MM.1S (cell line): ENCODE data around the gene ARFRP1.

ENCODE experiments used
- EZH2 ChIP-seq: fragments of 300-600 bp; sonication (generic); optimal IDR thresholded peaks from 2 replicates; pipeline ENCODE3; 2017; ENCODE audit warnings: low read depth, mild to moderate bottlenecking, antibody characterized with exemption, low read length, mixed read lengths
- EZH2phosphoT487 ChIP-seq: fragments of 300-600 bp; sonication (generic); IDR thresholded peaks from 2 replicates; pipeline ENCODE4 v1.6.1; 2018; ENCODE audit warnings: antibody characterized with exemption, low read length
- TF ChIP-seq, protein P1 (sequence below): fragments of 300-600 bp; sonication (generic); IDR thresholded peaks from 2 replicates; pipeline ENCODE4 v1.5.1; 2016; ENCODE audit warnings: antibody characterized with exemption, low read length, mixed read lengths

DNA sequence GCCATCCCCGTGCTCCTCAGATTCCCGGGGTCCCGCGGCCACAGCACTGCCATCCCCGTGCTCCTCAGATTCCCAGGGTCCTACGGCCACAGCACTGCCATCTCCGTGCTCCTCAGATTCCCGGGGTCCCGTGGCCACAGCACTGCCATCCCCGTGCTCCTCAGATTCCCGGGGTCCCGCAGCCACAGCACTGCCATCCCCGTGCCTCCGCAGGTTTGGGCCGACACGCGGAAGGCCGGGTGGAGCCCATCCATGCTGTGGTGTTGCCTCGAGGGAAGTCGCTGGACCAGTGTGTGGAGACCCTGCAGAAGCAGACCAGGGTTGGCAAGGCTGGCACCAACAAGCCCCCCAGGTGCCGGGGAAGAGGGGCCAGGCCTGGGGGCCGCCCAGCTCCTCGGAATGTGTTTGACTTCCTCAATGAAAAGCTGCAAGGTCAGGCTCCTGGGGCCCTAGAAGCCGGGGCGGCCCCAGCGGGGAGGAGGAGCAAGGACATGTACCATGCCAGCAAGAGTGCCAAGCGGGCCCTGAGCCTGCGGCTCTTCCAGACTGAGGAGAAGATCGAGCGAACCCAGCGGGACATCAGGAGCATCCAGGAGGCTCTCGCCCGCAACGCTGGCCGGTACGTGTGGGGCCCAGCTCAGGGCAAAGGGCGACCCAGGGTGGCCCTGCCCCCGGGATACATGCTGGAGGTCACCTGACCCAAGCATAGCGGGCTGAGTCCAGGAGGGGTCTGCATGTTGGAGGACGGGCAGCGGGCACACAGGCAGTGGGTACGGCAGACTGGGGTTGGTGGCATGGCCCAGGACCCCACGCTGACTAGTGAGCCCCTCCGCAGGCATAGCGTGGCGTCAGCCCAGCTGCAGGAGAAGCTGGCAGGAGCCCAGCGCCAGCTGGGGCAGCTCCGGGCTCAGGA lies 27.4 kb upstream of the ARFRP1 start:
- TF ChIP-seq, protein P1, sequence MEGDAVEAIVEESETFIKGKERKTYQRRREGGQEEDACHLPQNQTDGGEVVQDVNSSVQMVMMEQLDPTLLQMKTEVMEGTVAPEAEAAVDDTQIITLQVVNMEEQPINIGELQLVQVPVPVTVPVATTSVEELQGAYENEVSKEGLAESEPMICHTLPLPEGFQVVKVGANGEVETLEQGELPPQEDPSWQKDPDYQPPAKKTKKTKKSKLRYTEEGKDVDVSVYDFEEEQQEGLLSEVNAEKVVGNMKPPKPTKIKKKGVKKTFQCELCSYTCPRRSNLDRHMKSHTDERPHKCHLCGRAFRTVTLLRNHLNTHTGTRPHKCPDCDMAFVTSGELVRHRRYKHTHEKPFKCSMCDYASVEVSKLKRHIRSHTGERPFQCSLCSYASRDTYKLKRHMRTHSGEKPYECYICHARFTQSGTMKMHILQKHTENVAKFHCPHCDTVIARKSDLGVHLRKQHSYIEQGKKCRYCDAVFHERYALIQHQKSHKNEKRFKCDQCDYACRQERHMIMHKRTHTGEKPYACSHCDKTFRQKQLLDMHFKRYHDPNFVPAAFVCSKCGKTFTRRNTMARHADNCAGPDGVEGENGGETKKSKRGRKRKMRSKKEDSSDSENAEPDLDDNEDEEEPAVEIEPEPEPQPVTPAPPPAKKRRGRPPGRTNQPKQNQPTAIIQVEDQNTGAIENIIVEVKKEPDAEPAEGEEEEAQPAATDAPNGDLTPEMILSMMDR: no peak
- TF ChIP-seq EZH2: no peak
- no peak for TF ChIP-seq EZH2phosphoT487
